Measurements from ENCODE around the gene AEBP2. TPM values are rescaled to one million over a fixed set of nuclear protein-coding genes. Genes with fewer than 3 reads are reported as not detected.
"Not testable (repeated sequence)": the region's sequence is repeated elsewhere in the genome, so short reads cannot be mapped to it uniquely, and the experiment has no call there.

AEBP2 gene
- total RNA-seq, 1 experiment from 2014 or later: 49.2 TPM

- BruUV-seq (replicated peaks): no TSS peak
- Mint-ChIP-seq H3K4me3 (ENCODE audit: unreplicated experiment) (no peak overlapping the region), H3K36me3 (ENCODE audit: insufficient read depth, unreplicated experiment) (peaks cover 5% of the 10 kb centered on the region), H3K4me1 (ENCODE audit: insufficient read depth, unreplicated experiment) (peaks cover 5% of the 10 kb centered on the region), H3K27ac (ENCODE audit: low read depth, unreplicated experiment) (no peak overlapping the region), H3K9me3 (ENCODE audit: unreplicated experiment) (no peaks in the 10 kb centered on the region), H3K27me3 (ENCODE audit: insufficient read depth, unreplicated experiment) (no peaks in the 10 kb centered on the region)
- TF ChIP-seq CTCF (IDR thresholded peaks at IDR 0.05; ENCODE audit: unreplicated experiment): no peak
- ChIA-PET POLR2A (interaction anchor here (0.8 to 1.3 kb wide), 5 partner anchors 19 to 85 kb away, joined by 3 to 7 read pairs (median 4); no protein-coding TSS in a partner anchor), CTCF (interaction anchor here (0.5 to 1.3 kb wide), 5 partner anchors 9 to 814 kb away, joined by 3 to 5 read pairs (median 3); no protein-coding TSS in a partner anchor)
- intact Hi-C loops (cut with micrococcal nuclease): no loop called here
- DNase-seq (ENCODE audit: unreplicated experiment): peak; percentile 49
Measured at GRCh38 chr12:19397534-19397933, 41.8 kb upstream of the AEBP2 start.

- no TSS peak for BruUV-seq (replicated peaks)
- Mint-ChIP-seq H3K4me3 (ENCODE audit: unreplicated experiment) (no peak overlapping the region), H3K27ac (ENCODE audit: low read depth, unreplicated experiment) (no peak overlapping the region), H3K9me3 (ENCODE audit: unreplicated experiment) (no peaks in the 10 kb centered on the region), H3K36me3 (ENCODE audit: insufficient read depth, unreplicated experiment) (peaks cover 5% of the 10 kb centered on the region), H3K4me1 (ENCODE audit: insufficient read depth, unreplicated experiment) (peaks cover 11% of the 10 kb centered on the region), H3K27me3 (ENCODE audit: insufficient read depth, unreplicated experiment) (no peaks in the 10 kb centered on the region)
- TF ChIP-seq CTCF (IDR thresholded peaks at IDR 0.05; ENCODE audit: unreplicated experiment): no peak
- ChIA-PET CTCF (interaction anchor here (0.6 to 1.3 kb wide), 3 partner anchors 13 to 45 kb away, joined by 3 to 6 read pairs (median 5); no protein-coding TSS in a partner anchor), POLR2A (interaction anchor here (0.6 kb wide), 2 partner anchors 22 to 42 kb away, joined by 3 read pairs; no protein-coding TSS in a partner anchor)
- intact Hi-C loops (cut with micrococcal nuclease): no loop called here
- no peak for DNase-seq (ENCODE audit: unreplicated experiment)
Measured at GRCh38 chr12:19398376-19399363, 40.6 kb upstream of the AEBP2 start.

- BruUV-seq (replicated peaks); CTCF ChIA-PET; H3K36me3 Mint-ChIP-seq (ENCODE audit: insufficient read depth, unreplicated experiment); H3K27me3 Mint-ChIP-seq (ENCODE audit: insufficient read depth, unreplicated experiment); intact Hi-C loops (cut with micrococcal nuclease); H3K9me3 Mint-ChIP-seq (ENCODE audit: unreplicated experiment); H3K4me3 Mint-ChIP-seq (ENCODE audit: unreplicated experiment): not testable (repeated sequence)
- Mint-ChIP-seq H3K4me1 (ENCODE audit: insufficient read depth, unreplicated experiment) (peaks cover 11% of the 10 kb centered on the region), H3K27ac (ENCODE audit: low read depth, unreplicated experiment) (peak overlapping the region; percentile 27)
- POLR2A ChIA-PET: interaction anchor here (0.7 to 1.8 kb wide), 4 partner anchors 11 to 31 kb away, joined by 3 read pairs; no protein-coding TSS in a partner anchor
- DNase-seq (ENCODE audit: unreplicated experiment): peak; percentile 28
Measured at GRCh38 chr12:19400649-19401285, 38.5 kb upstream of the AEBP2 start.

- Mint-ChIP-seq H3K4me3 (ENCODE audit: unreplicated experiment) (no peak overlapping the region), H3K9me3 (ENCODE audit: unreplicated experiment) (no peaks in the 10 kb centered on the region), H3K27ac (ENCODE audit: low read depth, unreplicated experiment) (no peak overlapping the region), H3K36me3 (ENCODE audit: insufficient read depth, unreplicated experiment) (peaks cover 5% of the 10 kb centered on the region), H3K4me1 (ENCODE audit: insufficient read depth, unreplicated experiment) (peaks cover 11% of the 10 kb centered on the region), H3K27me3 (ENCODE audit: insufficient read depth, unreplicated experiment) (no peaks in the 10 kb centered on the region)
- ChIA-PET CTCF (no interaction called here), POLR2A (interaction anchor here (1.5 kb wide), 1 partner anchor 29 kb away, joined by 4 read pairs; no protein-coding TSS in a partner anchor)
- intact Hi-C loops (cut with micrococcal nuclease): no loop called here
- no peak for DNase-seq (ENCODE audit: unreplicated experiment)
- BruUV-seq (replicated peaks): no TSS peak
- no peak for TF ChIP-seq CTCF (IDR thresholded peaks at IDR 0.05; ENCODE audit: unreplicated experiment)
Measured at GRCh38 chr12:19402211-19402610, 37.1 kb upstream of the AEBP2 start.

Data from MCF 10A (cell line).